Breast epithelium (tissue), 4 donors: ENCODE data around the gene PPM1J. TPM values are rescaled to one million over a fixed set of nuclear protein-coding genes. Genes with fewer than 3 reads are reported as not detected.
A peak's percentile ranks its signal among the peaks of the same experiment; 100 is the strongest.

ENCODE experiments used
- DNase-seq, 2 donors: peaks; one replicate each; pipeline ENCODE4 v3.0.0-alpha.2; 2019; ENCODE audit warnings: low spot score in 2 of 2
- H3K27ac ChIP-seq, 2 donors: fragments of 200-600 bp; sonication (generic) in 1 of 2; one replicate each; pipeline ENCODE4 v1.5.1; 2016 to 2019; ENCODE audit warnings: mild to moderate bottlenecking in 1 of 2
- H3K27me3 ChIP-seq, 2 donors: fragments of 200-600 bp; sonication (generic) in 1 of 2; one replicate each; pipeline versions ENCODE4 v1.5.1 to v1.6.0; 2017 to 2019; ENCODE audit warnings: control low read depth in 1 of 2, mild to moderate bottlenecking in 1 of 2
- H3K36me3 ChIP-seq: fragments of 200-600 bp; one replicate; pipeline ENCODE4 v1.5.1; 2019
- H3K4me1 ChIP-seq, 2 donors: fragments of 200-600 bp; sonication (generic); one replicate each; pipeline ENCODE4 v1.5.1; 2016 to 2019; ENCODE audit warnings: control low read depth in 1 of 2
- H3K4me3 ChIP-seq, 3 donors: fragments of 200-600 bp; sonication (generic); 1 replicate in 2 of 3; 2 replicates in 1 of 3; pipeline ENCODE4 v1.5.1; 2016 to 2019; ENCODE audit warnings: mild to moderate bottlenecking in 3 of 3, moderate library complexity in 2 of 3
- H3K9me3 ChIP-seq, 2 donors: fragments of 200-600 bp; sonication (generic) in 1 of 2; one replicate each; pipeline ENCODE4 v1.5.1; 2016 to 2019; ENCODE audit warnings: control low read depth in 1 of 2
- POLR2A ChIP-seq: fragments of 450-650 bp; IDR thresholded peaks from one replicate; pipeline ENCODE4 v1.6.1; 2016; ENCODE audit warnings: antibody characterized with exemption, mild to moderate bottlenecking, moderate library complexity
- POLR2AphosphoS5 ChIP-seq, 3 donors: sonication (generic); formaldehyde crosslinking; IDR thresholded peaks; one replicate each; pipeline ENCODE4 v1.6.1; 2017; ENCODE audit warnings: antibody characterized with exemption in 3 of 3
- intact Hi-C: fragments of 100-400 bp; cut with DNase I; formaldehyde crosslinking; loops from one replicate; pipeline ENCODE4 v1.15.1; 2023; ENCODE audit warnings: low total_unique reads
- total RNA-seq, 3 donors: library from RNA; depleted of rRNA; stranded (reverse); fragments of >200 nt; gene quantifications; one replicate each; pipeline ENCODE4 v1.1.0, GENCODE V29; 2016
- TF ChIP-seq, protein P1 (sequence below), 3 donors: fragments of 450-650 bp; IDR thresholded peaks; one replicate each; pipeline ENCODE4 v1.5.1; 2016 to 2017; ENCODE audit warnings: antibody characterized with exemption in 3 of 3, mild to moderate bottlenecking in 3 of 3, moderate library complexity in 3 of 3

The PPM1J gene
- total RNA-seq, 3 donors from 2014 or later = 0.32 to 5.3 (median 4.9) TPM

DNA sequence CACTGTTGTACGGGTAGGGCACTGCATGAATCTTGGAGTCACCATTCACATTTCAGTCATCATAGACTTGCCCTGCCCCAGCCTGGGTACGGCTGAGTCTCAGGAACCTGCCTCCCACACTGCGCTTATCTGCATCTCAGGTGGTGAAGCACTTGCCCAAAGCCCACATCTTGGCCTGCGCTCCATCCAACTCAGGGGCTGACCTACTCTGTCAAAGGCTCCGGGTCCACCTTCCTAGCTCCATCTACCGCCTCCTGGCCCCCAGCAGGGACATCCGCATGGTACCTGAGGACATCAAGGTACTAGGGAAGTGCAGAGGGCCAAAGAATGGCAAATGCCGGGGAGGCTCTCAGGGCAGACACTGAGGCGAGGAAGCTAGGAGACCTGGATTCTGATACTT lies 19.9 kb downstream of the PPM1J start:
- TF ChIP-seq POLR2A (no peak), POLR2AphosphoS5 (IDR thresholded peaks at IDR 0.05) (no peak)
- TF ChIP-seq, protein P1, sequence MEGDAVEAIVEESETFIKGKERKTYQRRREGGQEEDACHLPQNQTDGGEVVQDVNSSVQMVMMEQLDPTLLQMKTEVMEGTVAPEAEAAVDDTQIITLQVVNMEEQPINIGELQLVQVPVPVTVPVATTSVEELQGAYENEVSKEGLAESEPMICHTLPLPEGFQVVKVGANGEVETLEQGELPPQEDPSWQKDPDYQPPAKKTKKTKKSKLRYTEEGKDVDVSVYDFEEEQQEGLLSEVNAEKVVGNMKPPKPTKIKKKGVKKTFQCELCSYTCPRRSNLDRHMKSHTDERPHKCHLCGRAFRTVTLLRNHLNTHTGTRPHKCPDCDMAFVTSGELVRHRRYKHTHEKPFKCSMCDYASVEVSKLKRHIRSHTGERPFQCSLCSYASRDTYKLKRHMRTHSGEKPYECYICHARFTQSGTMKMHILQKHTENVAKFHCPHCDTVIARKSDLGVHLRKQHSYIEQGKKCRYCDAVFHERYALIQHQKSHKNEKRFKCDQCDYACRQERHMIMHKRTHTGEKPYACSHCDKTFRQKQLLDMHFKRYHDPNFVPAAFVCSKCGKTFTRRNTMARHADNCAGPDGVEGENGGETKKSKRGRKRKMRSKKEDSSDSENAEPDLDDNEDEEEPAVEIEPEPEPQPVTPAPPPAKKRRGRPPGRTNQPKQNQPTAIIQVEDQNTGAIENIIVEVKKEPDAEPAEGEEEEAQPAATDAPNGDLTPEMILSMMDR (IDR thresholded peaks at IDR 0.05) = no peak
- Histone ChIP-seq H3K36me3 (no peaks in the 10 kb centered on the region), H3K27ac (no peak overlapping the region), H3K4me3 (no peak overlapping the region), H3K9me3 (no peaks in the 10 kb centered on the region), H3K27me3 (no peaks in the 10 kb centered on the region), H3K4me1 (peaks cover 1 to 14% of the 10 kb centered on the region in 2 donors)
- no peak for DNase-seq
- intact Hi-C loops = loop anchor here (10.0 kb wide), 1 partner anchor 950 kb away; no protein-coding TSS in a partner anchor

DNA sequence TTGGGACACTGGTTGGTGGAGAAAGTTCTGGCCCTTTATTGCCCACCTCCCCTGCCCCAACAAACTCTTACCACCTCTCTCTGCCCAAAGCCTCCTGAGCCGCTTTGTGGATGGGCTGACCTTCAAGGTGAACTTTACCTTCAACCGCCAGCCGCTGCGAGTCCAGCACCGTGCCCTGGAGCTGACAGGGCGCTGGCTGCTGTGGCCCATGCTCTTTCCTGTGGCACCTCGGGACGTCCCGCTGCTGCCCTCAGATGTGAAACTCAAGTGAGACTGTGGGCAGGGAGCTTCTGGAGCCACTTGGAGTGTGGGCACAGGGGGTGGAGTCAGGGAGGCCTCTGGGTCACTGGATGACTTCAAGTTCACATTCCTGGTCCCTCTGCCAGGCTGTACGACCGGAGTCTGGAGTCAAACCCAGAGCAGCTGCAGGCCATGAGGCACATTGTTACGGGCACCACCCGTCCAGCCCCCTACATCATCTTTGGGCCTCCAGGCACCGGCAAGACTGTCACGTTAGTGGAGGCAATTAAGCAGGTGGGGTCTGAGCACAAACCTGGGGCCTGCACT lies 20.7 kb downstream of the PPM1J start:
- H3K27ac ChIP-seq = no peak overlapping the region
- TF ChIP-seq, protein P1 (IDR thresholded peaks at IDR 0.05) = no peak
- TF ChIP-seq POLR2AphosphoS5 (IDR thresholded peaks at IDR 0.05) = no peak
- no peak for TF ChIP-seq POLR2A
- no peaks in the 10 kb centered on the region for H3K27me3 ChIP-seq
- intact Hi-C loops = loop anchor here (10.0 kb wide), 1 partner anchor 950 kb away; no protein-coding TSS in a partner anchor
- no peak overlapping the region for H3K4me3 ChIP-seq
- no peak for DNase-seq
- H3K4me1 ChIP-seq = peaks cover 0 to 7% of the 10 kb centered on the region in 2 donors
- H3K36me3 ChIP-seq = no peaks in the 10 kb centered on the region
- no peaks in the 10 kb centered on the region for H3K9me3 ChIP-seq

DNA sequence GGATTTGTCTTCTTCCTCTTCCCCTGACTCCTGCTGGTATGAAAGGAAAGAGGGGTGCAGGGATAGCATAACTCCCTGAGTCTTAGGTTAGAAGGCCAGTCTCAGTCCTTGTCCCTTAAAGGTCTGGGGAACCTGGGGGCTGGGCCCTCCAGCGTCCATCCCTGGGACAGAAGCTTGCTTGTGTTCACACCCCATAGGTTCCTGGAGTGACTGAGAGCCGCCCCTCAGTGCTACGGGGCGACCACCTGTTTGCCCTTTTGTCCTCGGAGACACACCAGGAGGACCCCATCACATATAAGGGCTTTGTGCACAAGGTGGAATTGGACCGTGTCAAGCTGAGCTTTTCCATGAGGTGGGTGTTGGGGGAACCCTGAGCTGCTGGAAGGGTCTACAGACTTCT lies 21.3 kb downstream of the PPM1J start:
- Histone ChIP-seq H3K9me3 (no peaks in the 10 kb centered on the region), H3K27ac (no peak overlapping the region), H3K27me3 (no peaks in the 10 kb centered on the region), H3K36me3 (no peaks in the 10 kb centered on the region), H3K4me1 (peaks cover 0 to 6% of the 10 kb centered on the region in 2 donors), H3K4me3 (no peak overlapping the region)
- TF ChIP-seq POLR2A (no peak), POLR2AphosphoS5 (IDR thresholded peaks at IDR 0.05) (no peak)
- TF ChIP-seq, protein P1 (IDR thresholded peaks at IDR 0.05) = no peak
- intact Hi-C loops = loop anchor here (10.0 kb wide), 1 partner anchor 951 kb away; no protein-coding TSS in a partner anchor
- DNase-seq = no peak

DNA sequence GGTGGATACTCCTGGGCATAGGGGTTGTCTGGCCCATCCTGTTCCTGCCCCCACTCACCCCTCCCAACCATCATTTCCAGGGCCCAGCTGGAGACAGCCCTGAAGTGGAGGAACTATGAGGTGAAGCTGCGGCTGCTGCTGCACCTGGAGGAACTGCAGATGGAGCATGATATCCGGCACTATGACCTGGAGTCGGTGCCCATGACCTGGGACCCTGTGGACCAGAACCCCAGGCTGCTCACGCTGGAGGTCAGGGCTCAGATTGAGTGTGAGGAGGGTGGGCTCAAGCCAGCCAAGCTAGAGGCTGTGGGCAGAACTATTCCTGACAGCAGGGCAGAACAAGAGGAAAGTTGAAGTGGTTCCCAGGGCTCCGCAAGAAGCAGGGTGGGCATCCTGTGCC lies 22.5 kb downstream of the PPM1J start:
- Histone ChIP-seq H3K4me3 (no peak overlapping the region), H3K27ac (no peak overlapping the region), H3K9me3 (no peaks in the 10 kb centered on the region), H3K36me3 (no peaks in the 10 kb centered on the region), H3K27me3 (no peaks in the 10 kb centered on the region), H3K4me1 (no peaks in the 10 kb centered on the region)
- intact Hi-C loops = loop anchor here (10.0 kb wide), 1 partner anchor 952 kb away; no protein-coding TSS in a partner anchor
- DNase-seq = no peak
- no peak for TF ChIP-seq POLR2A
- TF ChIP-seq, protein P1 (IDR thresholded peaks at IDR 0.05) = no peak

DNA sequence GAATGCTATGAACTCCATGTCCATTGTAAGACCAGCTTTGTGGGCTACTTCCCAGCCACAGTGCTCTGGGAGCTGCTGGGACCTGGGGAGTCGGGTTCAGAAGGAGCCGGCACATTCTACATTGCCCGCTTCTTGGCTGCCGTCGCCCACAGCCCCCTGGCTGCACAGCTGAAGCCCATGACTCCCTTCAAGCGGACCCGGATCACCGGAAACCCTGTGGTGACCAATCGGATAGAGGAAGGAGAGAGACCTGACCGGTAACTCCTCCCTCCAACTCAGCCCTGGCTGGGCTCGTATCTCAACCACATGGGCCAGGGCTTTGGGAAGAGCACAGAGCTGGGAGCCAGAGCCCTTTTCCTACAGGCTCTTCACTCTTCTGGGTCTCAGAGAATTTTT lies 25.3 kb downstream of the PPM1J start:
- Histone ChIP-seq H3K4me1 (no peaks in the 10 kb centered on the region), H3K36me3 (no peaks in the 10 kb centered on the region), H3K27me3 (no peaks in the 10 kb centered on the region), H3K4me3 (no peak overlapping the region), H3K9me3 (no peaks in the 10 kb centered on the region), H3K27ac (peak overlapping the region in 1 of 2 donors; percentile 71)
- TF ChIP-seq POLR2A = no peak
- TF ChIP-seq POLR2AphosphoS5 (IDR thresholded peaks at IDR 0.05) = no peak
- TF ChIP-seq, protein P1 (IDR thresholded peaks at IDR 0.05) = no peak
- intact Hi-C loops = loop anchor here (10.0 kb wide), 2 partner anchors 955 to 1455 kb away; no protein-coding TSS in a partner anchor
- DNase-seq = no peak
